ENCODE measurements around the gene LSM7. TPM values are rescaled to one million over a fixed set of nuclear protein-coding genes. Genes with fewer than 3 reads are reported as not detected.
A peak's percentile ranks its signal among the peaks of the same experiment; 100 is the strongest.

Gene LSM7
- total RNA-seq = 100 to 1,000 TPM in 3 of 4 donors, 10 to 100 TPM in 1; 97.8 to 163 (median 128) TPM

DNA sequence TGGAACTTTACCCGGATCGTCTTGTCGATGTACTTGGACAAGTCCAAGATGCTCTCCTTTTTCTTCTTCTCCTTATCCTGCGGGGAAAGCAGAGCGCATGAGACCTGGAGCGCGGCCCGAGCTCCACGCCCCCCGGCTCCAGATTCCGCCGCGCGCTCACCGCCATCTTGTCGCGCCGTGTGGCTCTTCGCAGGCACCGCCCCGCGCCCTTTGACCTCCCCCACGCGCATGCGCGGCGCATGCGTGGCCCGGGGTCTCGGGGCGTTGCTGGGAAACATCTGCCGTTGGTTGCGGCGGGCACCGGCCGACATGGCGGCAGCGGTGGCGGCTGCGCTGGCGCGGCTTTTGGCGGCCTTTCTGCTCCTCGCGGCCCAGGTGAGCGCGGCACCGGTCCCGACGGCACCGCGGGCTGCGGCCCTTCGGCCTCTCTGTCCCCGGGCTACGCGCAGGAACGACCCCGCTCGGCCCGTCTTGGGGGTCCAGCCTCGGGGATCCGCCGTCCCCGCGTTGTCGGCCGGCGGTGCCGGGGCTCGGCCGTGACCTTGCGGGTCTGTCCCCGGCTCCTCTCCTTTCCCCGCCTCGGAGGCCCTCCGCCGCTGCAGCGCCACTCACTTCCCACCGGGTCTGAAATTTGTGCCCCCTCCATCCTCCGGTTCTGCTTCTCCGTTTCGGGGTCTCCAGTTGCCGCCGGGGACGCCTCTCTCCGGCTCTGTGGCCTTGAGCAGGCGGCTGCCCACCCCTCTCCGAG is at the start of gene LSM7, which contains the start of gene SPPL2B:
Gene LSM7 (minus strand): TSS at position 186 of the 748 bp plus-strand sequence. CDS start 20 bp downstream, at position 166.
Gene SPPL2B (plus strand): TSS at position 284 of the 748 bp plus-strand sequence. CDS start 26 bp downstream, at position 310.
- 1% methylated on average over 26 to 45 of the region's 89 CpGs for WGBS, 2 donors
- Histone ChIP-seq H3K9me3 (no peaks in the 10 kb centered on the region), H3K36me3 (peaks cover 0 to 32% (median 7%) of the 10 kb centered on the region in 3 donors), H3K27me3 (no peaks in the 10 kb centered on the region), H3K4me1 (peaks cover 27 to 75% (median 44%) of the 10 kb centered on the region in 3 donors), H3K4me3 (peak within 1 kb of the TSS; percentile 77 to 98 (median 88)), H3K27ac (peak within 1 kb of the TSS; percentile 82 to 91 (median 83))
- peak in 3 of 4 donors; percentile 36 to 71 (median 61) for TF ChIP-seq POLR2A (IDR thresholded peaks at IDR 0.05)
- peak in 1 of 6 experiments; percentile 28 for TF ChIP-seq CTCF (IDR thresholded peaks at IDR 0.05)
- intact Hi-C loops (cut with DNase I) = loop anchor here (5.0 kb wide), 1 partner anchor 56 kb away; no protein-coding TSS in a partner anchor
- DNase-seq = peak; percentile 37

GRCh38 chr19:2376784-2377519 is 48.6 kb upstream of the LSM7 start:
- Histone ChIP-seq H3K27ac (no peak overlapping the region), H3K4me1 (no peaks in the 10 kb centered on the region), H3K27me3 (peaks cover 0 to 43% (median 0%) of the 10 kb centered on the region in 4 donors), H3K9me3 (peaks cover 0 to 11% (median 10%) of the 10 kb centered on the region in 3 donors), H3K36me3 (no peaks in the 10 kb centered on the region), H3K4me3 (no peak overlapping the region)
- no peak for TF ChIP-seq POLR2A (IDR thresholded peaks at IDR 0.05)
- TF ChIP-seq CTCF (IDR thresholded peaks at IDR 0.05) = no peak
- intact Hi-C loops (cut with DNase I) = no loop called here
- no peak for DNase-seq
- WGBS, 2 donors = 50 to 67% methylated on average over 5 to 12 of the region's 15 CpGs

DNA sequence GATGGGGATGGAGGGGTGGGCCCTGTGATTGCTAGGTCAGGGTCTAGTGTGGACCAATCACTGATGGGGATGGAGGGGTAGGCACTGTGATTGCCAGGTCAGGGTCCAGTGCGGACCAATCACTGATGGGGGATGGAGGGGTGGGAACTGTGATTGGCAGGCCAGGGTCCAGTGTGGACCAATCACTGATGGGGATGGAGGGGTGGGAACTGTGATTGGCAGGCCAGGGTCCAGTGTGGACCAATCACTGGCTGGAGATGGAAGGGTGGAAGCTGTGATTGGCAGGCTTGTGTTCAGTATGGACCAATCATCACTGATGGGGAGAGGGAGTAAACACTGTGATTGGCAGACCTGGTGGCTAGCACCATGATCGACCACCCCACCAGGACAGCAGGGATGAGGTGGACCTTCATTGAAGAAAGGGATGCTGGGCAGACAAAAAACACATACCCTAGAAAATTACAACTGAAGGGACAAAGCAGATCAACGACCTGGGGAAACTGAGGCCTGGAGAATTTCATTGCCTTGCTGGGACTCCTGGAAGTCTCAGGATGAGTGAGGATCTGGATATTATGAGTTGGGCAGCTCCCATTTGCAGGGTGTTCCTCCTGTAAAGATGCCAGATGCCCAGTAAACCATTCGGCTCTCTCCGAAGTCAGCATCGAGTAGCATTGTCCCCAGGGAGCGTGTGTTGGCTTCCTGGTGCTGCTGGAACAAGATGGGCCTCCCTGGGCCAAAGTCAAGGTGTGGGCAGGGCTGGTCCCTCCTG is 47.2 kb upstream of the LSM7 start:
- H3K4me1 ChIP-seq = no peaks in the 10 kb centered on the region
- no peak for DNase-seq
- H3K9me3 ChIP-seq = peaks cover 0 to 6% (median 5%) of the 10 kb centered on the region in 3 donors
- H3K4me3 ChIP-seq = no peak overlapping the region
- intact Hi-C loops (cut with DNase I) = no loop called here
- H3K36me3 ChIP-seq = no peaks in the 10 kb centered on the region
- no peak overlapping the region for H3K27ac ChIP-seq
- WGBS, 2 donors = 79 to 91% methylated on average over 4 to 5 of the region's 7 CpGs
- H3K27me3 ChIP-seq = peaks cover 0 to 47% (median 0%) of the 10 kb centered on the region in 4 donors
- no peak for TF ChIP-seq POLR2A (IDR thresholded peaks at IDR 0.05)
- no peak for TF ChIP-seq CTCF (IDR thresholded peaks at IDR 0.05)

GRCh38 chr19:2374808-2375207 is 46.4 kb upstream of the LSM7 start:
- DNase-seq = no peak
- Histone ChIP-seq H3K36me3 (no peaks in the 10 kb centered on the region), H3K4me1 (no peaks in the 10 kb centered on the region), H3K4me3 (no peak overlapping the region), H3K27me3 (peaks cover 0 to 48% (median 0%) of the 10 kb centered on the region in 4 donors), H3K9me3 (no peaks in the 10 kb centered on the region), H3K27ac (no peak overlapping the region)
- intact Hi-C loops (cut with DNase I) = no loop called here
- TF ChIP-seq POLR2A (IDR thresholded peaks at IDR 0.05) (no peak), CTCF (IDR thresholded peaks at IDR 0.05) (no peak)
- WGBS, 2 donors = 66 to 71% methylated on average over 7 to 13 of the region's 13 CpGs
